C1 segment of cervical spinal cord (tissue), 14 donors: Measurements from ENCODE around the gene GTF3C5.

Experiments
- DNase-seq, 14 donors: peaks; one replicate each; lab custom pipeline; 2025; lab: John Stamatoyannopoulos, UW

Gene GTF3C5

GRCh38 chr9:133029994-133030316 is 842 bp upstream of the GTF3C5 start:
- DNase-seq = no peak

- no peak for DNase-seq
Measured at GRCh38 chr9:133031130-133031422, 279 bp downstream of the GTF3C5 start.

- no peak for DNase-seq
Measured at GRCh38 chr9:133031496-133031911, 707 bp downstream of the GTF3C5 start.

GRCh38 chr9:133032171-133032570 is 1.4 kb downstream of the GTF3C5 start:
- no peak for DNase-seq

GRCh38 chr9:133035669-133036068 is 4.9 kb downstream of the GTF3C5 start:
- DNase-seq = no peak

GRCh38 chr9:133037775-133038515 is 7.1 kb downstream of the GTF3C5 start:
- no peak for DNase-seq

- peak in 3 of 14 donors; percentile 15 to 43 (median 17) for DNase-seq
Measured at GRCh38 chr9:133040892-133041479, 10.2 kb downstream of the GTF3C5 start.

GRCh38 chr9:133041958-133042357 is 11.2 kb downstream of the GTF3C5 start:
- no peak for DNase-seq

GRCh38 chr9:133042676-133043075 is 11.9 kb downstream of the GTF3C5 start:
- peak in 2 of 14 donors; percentile 9 to 32 for DNase-seq

- DNase-seq = no peak
Measured at GRCh38 chr9:133043449-133044035, 12.7 kb downstream of the GTF3C5 start.

- DNase-seq = peak in 1 of 14 donors; percentile 20
Measured at GRCh38 chr9:133044125-133044524, 13.3 kb downstream of the GTF3C5 start.

GRCh38 chr9:133044661-133045060 is 13.9 kb downstream of the GTF3C5 start:
- no peak for DNase-seq

GRCh38 chr9:133045132-133045531 is 14.3 kb downstream of the GTF3C5 start:
- DNase-seq = no peak

- DNase-seq = no peak
Measured at GRCh38 chr9:133046196-133046899, 15.6 kb downstream of the GTF3C5 start.

GRCh38 chr9:133046900-133047295 is 16.1 kb downstream of the GTF3C5 start:
- no peak for DNase-seq

GRCh38 chr9:133048595-133048994 is 17.8 kb downstream of the GTF3C5 start:
- peak in 4 of 14 donors; percentile 2 to 27 (median 26) for DNase-seq

GRCh38 chr9:133049043-133049442 is 18.2 kb downstream of the GTF3C5 start:
- no peak for DNase-seq

GRCh38 chr9:133050142-133050541 is 19.3 kb downstream of the GTF3C5 start:
- peak in 6 of 14 donors; percentile 8 to 66 (median 28) for DNase-seq

GRCh38 chr9:133050781-133051180 is 20.0 kb downstream of the GTF3C5 start:
- DNase-seq = no peak

GRCh38 chr9:133051281-133051900 is 20.6 kb downstream of the GTF3C5 start:
- no peak for DNase-seq

- DNase-seq = no peak
Measured at GRCh38 chr9:133051966-133052539, 21.3 kb downstream of the GTF3C5 start.
